ENCODE measurements around the gene DNM3.

- TF ChIP-seq PKNOX1 (IDR thresholded peaks at IDR 0.05), result no peak
- no peak for TF ChIP-seq SP1 (IDR thresholded peaks at IDR 0.05)
- TF ChIP-seq FOXM1 (IDR thresholded peaks at IDR 0.05; ENCODE audit: borderline replicate concordance), result no peak
- TF ChIP-seq L3MBTL2 (conservative IDR thresholded peaks at IDR 0.05), result no peak
- TF ChIP-seq LEF1 (IDR thresholded peaks at IDR 0.05; ENCODE audit: borderline replicate concordance), result no peak
- TF ChIP-seq BHLHE40 (IDR thresholded peaks at IDR 0.05; ENCODE audit: borderline replicate concordance), result no peak
- TF ChIP-seq SUZ12 (IDR thresholded peaks at IDR 0.05), result no peak
- no peak for TF ChIP-seq TARDBP (IDR thresholded peaks at IDR 0.05)
Observed at GRCh38 chr1:171834821-171835220, 6.5 kb upstream of the DNM3 start.
